Stimulated activated CD4-positive, alpha-beta T cell treated with anti-CD3 and anti-CD28 coated beads, Interleukin-4, amount 100 ng/mL, for 1 hour (primary cell): ENCODE data around the gene C1QTNF12.

Source experiments
- DNase-seq: peaks from one replicate; pipeline ENCODE4 v3.0.0-alpha.2; 2020

Gene C1QTNF12

DNA sequence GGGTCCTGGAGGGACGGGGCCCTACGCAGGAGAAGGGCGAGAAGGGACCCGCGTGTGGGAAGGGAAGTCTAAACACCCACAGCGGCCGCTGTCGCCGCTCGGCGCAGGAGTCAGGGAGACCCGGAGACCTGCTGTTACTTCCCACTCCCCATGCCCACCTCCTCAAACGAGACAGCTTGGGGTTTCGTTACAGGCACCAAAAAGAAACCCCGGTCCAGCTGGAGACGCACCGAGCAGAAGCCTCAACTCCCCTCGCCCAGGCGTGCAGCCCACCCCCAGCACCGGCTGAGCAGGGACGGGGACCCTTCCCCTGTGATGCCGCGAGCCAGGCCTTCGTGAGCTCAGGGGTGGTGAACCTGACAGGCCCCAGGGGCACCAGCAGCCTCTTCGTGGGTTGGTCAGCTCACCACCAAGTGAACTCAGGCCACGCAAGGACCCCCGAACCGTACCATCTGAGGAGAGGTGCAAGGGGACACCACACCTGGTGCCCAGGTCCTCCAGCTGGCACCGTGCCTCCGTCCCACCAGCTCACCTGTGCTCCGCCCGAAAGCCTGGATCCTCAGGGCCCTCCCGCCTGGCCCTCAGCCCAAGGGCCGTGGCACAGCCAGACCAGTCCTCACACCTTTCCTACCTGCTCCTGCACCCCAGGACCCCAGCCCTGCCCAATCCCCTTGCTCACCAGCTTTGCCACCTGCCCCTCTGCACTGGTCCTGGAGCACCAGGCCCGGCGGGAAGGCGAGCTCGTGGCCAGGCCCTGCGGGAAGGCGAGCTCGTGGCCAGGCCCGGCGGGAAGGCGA, 19.8 kb downstream of the C1QTNF12 start:
- no peak for DNase-seq

DNA sequence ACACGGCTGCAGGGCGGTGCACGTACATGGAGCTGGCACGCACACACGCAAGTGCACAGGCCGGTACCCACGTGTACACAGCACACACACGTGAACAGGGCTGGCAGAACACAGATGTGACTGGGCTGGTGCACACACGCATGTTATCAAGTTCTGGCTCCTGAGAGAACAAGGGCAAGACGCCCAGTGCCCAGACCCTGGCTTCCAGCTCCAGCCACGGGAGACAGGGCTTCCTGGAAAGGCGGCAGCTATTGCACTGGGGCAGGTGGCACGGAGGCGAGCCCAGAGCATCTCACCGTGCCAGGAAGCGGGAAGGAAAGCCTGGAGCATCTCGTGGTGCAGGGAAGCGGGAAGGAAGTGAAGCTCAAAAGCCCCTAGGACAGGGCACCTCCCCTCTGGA, 20.6 kb downstream of the C1QTNF12 start:
- no peak for DNase-seq

DNA sequence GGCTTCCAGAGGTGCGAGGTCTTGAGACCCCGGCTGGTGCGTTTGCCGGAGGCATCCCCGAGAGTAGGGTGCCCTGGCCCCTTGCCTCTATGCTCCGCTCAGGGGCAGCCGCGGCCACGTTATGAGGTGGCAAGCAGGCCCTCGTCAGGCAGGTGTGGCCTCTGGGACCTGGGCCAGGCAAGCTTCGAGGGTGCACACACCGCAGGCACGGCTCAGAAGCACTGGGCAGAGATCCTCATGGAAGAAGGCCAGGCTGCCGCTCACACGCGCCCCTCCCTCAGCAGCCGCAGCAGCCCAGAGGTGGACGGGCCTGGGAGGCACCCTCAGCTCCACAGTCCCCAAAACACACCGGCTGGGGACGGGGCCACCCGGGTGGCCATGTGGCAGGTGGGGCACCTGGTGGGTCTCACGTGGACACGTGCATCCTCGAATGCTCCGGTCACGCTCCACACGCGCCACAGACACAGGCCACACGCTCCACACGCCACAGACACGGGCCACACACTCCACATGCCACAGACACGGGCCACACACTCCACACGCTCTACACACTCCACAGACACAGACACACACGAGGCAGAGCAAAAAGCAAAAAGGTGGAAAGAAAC, 21.2 kb downstream of the C1QTNF12 start:
- DNase-seq, result no peak

DNA sequence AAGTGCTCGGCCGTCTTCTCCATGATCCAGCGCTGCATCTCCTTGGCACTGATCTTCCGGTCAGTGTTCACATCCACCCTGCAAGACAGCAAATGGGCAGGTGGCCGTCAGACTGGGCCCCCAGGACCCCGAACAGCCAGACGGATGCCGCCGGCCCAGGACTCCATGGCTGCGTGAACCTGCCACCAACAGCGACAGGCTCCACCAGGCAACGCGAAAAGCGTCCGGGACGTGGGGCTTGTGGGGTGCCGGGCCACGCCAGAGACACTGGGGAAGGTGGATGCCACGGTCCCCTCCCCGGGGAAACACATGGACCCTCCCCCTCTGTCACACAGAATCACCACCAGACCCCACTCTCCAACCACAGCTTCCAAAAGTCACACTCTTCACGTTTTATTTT, 22.6 kb downstream of the C1QTNF12 start:
- DNase-seq, result no peak

DNA sequence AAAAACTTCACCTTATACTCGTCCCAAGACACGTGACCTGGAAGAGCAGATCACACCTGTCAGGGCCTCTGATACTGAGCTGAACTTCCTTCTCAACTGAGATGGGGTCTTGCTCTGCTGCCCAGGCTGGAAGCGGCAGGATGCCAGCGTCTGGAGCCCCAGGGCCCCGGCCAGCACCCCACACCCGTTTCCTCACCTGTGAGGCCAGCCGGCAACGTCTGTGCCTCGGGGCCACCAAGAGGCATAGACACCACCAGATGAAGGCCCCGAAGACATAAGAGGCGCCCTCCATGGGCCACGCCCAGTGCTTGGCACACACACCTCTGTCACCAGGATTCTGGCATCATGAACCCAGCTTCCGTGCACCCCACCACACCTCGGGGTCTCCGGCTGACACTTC, 23.2 kb downstream of the C1QTNF12 start:
- no peak for DNase-seq

DNA sequence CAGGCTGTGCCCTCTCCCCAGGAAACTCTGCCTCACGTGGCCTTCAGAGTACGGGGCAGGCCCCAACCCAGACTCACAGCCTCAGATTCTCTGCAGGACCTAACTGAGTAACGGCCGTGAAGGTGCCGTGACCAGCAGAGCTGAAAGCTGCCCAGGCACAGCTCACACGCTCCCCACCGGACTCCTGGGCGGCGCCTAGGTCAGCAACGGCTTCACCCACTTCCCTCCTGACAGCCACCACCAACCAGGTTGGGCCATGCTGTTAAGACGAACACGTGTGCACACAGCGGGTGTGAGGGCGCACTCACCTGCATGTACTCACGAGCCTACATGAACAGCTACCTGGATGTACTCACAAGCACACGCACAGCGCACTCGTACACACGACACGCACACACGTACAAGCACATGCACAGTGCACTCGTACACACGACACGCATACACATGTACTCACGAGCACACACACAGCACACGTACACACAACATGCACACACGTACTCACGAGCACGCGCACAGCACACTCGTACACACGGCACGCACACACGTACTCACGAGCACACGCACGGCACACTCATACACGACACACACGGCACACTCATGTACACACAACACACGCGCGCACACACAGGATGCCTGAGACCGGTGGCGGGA, 23.8 kb downstream of the C1QTNF12 start:
- no peak for DNase-seq

DNA sequence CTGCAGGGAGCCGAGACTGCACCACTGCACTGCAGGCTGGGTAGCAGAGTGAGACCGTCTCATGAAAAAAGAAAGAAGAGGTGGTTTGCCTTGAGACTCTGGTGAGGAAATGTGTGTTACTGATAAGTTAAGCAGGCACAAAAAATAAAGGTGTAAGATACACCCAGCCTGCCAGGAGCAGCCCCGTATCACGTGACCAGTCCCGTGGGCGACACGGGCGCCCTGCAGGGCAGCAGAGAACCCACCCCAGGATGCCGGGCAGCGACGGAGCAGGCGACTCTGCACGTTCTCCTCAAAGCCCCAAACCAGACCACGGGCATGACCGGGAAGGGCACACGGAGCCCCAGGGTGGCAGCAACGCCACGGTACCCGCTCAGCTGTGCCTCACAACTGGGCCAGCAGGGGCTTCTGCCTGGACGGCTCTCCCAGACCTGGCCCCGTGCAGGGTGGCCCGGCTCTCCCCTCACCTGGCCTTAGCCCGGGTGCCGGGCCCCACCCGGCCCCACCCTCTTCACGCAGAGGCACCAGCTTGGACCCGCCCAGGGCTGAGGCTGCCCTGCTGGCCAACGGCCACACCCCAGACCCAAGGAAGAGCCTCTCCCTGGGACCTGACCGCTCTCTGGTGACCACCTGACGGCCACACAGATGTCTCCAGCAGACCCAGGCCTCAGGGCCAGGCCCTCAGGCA, 24.5 kb downstream of the C1QTNF12 start:
- no peak for DNase-seq

DNA sequence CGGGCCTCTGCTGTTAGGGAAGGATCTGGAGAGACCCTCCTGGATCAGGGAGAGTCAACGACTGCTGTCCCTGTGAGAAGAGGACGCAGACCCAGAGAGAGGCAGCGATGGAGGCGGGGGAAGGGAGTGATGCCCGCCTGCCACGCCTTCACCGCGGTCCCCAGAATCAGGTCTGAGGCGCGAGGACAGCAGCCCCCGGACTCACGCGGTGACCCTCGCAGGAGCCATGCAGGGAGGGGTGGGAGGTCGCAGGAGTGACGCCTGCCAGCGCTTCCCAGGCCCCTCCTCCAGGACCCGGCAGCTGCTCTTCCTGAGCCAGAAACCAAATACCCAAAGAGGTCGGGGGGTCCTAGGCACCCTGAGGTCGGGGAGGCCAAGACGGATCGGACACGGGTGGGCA, 26.3 kb downstream of the C1QTNF12 start:
- DNase-seq, result no peak

DNA sequence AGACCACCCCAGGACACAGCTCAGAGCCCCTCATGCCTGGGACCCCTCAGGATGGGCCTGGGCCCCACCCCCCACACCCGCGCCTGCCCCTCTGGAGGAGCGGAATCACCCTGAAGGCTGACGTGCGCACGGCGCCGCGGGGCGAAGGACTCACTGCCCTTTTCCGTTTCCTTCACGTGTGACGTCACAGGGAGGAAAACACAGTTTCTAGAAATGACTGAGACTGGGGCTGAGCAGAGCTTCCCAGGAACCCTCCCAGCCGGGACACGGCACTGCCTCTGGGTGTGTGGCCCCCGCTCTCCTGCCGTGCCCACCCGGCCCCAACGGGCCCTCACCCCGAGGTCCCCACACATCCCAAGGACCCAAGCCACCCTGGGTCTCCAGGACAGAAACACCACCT, 27.2 kb downstream of the C1QTNF12 start:
- DNase-seq, result no peak

DNA sequence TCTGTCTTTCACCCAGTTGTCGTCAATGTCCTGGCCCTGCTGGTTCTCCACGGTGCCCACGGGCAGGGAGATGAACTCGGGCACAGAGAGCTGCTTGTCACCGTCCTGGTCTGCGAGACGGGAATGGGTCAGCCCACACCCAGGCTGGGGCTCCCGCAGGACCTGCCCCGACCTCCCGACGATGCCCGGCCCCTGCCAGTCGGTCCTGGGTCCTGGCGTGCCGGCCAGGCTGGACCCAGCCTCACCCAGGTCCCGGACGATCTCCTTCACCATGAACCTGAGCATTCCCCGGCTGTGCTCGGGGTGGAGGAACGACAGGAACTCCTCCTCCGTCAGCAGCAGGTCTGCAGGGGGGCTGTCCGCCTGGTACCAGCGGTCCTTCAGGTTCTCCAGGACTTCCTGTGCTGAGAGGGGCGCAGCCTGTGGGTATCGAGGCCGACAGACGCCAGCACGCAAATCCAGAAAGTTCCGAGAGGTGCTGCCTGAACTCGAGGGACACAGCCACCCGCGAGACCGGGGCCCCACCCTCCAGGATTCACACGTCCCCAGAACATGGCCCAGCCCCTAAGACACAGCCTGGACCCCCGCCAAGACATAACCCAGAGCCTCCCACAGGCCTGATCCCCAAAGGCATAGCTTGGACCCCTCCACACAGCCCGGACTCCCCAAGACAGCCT, 27.9 kb downstream of the C1QTNF12 start:
- no peak for DNase-seq

DNA sequence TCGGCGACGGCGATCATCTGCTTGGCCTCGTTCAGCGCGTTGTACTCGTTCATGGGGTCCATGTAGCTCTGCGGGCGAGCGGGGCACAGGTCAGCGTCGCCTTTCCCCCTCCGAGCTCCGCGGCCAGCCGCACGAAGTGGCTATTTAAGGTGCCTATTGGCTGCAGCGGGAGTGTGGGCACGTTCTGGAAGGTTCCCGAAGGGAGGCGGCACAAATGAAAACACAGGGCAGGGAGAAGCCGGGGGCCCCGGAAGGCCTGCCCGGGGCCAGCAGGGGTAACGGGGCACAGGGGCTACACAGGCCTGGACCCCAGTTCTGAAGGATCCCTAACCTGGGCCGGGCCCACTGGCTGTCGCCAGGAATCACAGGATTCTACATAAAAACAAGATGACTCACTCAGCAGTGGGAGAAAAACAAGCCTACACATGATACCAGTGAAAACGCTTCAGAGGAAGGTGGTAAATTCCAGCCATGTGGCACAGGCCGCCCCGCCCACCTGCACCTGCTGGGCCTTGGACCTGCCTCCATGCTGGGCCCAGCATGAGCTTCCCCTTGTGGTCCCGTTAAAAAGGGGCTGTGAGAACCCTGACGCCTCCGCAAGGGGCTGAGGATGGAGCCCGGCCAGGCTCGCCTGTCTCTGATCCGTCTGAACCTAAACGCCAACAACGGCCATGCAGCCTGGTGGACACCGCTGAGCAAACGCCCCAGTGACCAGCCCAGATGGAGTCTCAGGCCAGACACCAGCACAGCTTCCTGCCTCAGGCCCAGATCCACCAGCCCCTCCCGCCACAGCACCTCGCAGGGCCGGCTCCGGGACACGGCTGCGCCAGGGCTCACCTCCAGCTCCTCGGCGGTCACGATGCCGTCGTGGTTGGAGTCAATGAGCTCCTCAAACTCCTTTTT, 28.6 kb downstream of the C1QTNF12 start:
- peak; percentile 72 for DNase-seq

DNA sequence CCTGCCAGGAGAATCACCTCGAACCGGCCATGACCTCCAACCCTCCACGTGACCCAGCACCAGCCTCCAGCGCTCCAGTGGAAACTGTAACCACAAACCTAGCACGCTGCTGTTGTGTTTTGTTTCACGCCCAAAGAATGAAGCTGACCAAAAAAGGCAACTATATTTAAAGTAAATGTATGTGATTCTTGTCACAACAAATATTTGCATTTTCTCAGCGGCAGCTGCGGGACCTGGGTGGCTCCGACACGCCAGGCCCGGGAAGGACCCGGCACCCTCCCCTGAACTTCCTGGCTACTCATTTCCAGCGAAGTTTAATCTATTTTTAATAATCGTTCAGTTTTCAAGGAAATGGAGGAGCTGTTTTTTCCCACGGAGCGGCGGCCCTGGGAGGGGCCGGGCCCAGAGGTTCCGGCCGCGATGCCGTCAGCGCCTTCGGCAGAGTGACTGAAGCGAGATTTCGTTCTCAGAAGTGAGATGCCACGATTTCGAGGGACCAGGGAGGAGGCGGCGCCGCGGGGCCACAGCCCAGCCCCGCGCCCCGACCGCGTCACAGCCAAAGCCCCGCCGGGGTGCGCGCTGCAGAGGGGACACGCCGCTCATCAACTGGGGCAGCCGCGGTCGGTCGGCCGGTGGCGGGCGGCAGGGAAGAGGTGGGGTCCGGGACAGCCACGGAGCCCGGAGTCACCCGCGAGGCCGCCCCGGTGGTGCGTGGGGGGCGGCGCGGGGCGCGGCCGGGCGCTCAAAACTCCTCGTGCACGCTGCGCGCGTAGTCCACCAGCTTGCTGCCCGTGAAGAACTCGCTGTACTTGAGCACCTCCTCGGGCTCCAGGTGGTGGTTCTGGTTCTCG, 29.5 kb downstream of the C1QTNF12 start:
- DNase-seq, result no peak

DNA sequence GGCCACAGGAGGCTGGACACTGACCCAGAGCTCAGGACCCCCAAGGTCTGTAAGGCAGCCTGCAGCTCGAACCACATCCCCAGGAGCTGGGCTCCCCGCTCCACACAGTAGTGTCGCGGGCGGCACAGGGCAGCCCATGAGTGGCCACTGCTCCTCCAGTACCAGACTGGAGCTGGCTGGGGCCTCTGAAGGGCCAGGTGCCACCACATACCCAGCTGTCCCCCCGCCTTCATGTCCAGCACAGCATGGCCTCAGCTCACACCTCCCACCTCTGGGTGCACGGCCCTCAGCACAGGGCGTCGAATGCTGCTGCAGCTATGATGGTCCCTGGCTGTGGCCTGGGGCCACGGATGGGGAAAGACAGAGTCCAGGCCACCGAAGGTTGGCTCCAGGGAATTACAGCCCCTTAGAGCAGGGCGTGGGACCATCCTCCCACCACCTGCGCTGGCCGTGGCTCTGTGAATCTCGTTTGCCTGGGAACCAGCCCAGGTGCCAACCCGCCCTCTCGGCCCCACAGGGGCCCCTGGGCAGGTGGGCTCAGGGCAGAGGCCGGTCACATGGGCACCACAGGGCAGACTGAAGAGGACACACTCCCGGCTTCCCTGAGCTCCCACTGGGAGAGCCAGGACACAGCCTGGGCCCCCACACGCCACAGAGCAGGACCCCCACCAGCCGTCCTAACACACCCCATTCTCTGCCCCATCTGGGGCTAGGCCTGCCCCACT, 30.5 kb downstream of the C1QTNF12 start:
- DNase-seq, result no peak

DNA sequence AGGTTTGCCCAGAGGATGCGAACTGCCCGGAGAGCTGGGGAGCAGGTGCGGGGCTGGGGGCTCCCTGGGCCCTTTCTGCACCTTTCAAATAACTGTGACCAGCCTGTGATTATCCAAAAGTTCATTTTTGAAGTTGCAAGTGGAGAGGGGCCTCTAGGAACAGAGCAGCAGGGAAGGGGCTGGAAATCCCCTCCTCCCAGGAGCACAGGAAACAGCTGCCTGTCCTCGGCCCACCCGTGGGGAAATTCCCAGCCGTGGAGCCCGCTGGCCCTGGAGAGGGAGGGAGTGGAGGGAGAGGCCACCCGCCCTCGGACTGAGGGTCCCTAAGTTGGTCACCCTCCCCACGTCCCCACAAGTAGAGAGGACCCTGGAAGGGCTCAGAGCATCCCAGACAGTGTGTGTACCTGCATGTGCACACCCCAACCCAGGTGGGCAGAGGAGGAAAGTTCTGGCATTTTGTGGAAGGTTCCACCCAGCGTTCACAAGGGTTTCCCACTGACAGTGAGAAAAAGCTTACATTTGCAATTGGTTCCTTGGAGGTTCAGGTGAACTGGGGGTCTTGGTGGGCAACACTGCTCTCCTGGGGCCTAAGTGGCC, 31.3 kb downstream of the C1QTNF12 start:
- DNase-seq, result peak; percentile 34

DNA sequence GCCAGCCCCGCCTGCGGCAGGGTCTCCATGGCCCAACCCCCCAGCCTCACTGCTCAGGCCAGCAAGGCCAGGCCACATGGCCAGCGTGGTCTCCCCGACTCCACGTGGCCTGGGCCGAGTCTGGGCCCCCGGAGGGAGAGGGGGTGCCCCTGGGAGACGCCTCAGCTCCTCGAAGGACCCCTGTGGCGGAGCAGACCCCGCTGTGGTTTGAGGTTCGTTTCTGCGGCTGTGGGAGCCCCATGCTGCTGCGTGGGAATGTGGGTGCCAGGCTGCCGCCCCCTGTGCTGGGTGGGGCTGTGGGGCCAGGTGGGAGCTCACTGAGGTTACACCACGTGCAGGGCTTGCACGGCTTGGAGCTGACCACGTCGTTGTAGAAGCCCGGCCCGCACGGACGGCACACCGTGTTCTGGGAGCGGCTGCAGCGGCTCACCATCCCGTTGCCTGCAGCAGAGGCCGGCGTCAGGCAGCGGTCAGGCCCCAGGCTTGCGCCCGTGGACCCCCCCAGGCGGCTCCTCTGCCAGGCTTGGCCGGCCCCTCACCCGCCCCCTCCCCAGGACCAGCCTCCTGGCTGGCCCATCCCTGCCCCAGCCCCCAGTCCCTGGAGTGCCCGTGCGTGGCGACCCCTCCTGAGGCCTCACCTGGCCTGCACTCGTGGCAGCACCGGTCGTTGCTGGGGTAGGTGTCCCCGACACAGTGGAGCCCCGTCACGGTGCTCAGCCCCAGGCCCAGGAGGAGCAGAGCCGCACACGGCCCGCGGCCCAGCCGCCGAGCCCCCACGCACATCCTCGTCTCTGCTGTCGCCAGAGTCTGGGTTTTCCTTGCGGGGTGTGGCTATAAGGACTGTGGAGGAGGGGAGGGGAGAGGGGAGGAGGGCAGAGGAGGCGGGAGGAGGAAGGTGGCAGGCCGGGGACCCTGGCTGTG, 32.9 kb downstream of the C1QTNF12 start, which contains the start of gene TNFRSF4:
Gene TNFRSF4, minus strand, starts transcription at position 809 of the 921 bp plus-strand sequence. Its CDS starts 26 bp downstream, at position 783.
- DNase-seq, result peak; percentile 69

DNA sequence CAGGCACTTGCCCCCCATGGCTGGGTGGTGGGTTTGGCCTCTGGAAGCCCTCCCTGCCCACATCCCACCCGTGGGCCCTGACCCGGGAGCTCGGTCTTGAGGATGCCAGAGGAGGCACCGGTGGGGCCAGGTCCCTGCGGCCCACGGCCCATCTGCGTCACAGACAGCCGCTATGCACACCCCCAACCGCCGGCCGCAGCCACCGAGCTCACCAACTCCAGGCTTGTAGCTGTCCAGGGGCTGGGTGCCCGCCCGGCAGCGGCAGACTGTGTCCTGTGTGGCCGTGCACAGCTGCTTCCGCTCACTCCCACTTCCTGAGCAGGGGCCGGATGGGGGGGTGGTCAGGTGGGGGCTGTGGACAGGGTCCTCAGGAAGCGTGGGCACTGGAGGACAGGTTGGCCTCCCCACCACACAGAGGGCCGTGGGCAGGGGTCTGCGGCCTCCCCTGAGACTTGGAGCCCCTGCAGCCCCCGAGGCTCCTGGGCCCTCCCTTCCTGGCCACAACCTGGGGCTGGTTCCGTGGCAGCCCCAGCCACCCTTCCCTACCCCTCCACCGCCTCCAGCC, 33.7 kb downstream of the C1QTNF12 start:
- peak; percentile 51 for DNase-seq

DNA sequence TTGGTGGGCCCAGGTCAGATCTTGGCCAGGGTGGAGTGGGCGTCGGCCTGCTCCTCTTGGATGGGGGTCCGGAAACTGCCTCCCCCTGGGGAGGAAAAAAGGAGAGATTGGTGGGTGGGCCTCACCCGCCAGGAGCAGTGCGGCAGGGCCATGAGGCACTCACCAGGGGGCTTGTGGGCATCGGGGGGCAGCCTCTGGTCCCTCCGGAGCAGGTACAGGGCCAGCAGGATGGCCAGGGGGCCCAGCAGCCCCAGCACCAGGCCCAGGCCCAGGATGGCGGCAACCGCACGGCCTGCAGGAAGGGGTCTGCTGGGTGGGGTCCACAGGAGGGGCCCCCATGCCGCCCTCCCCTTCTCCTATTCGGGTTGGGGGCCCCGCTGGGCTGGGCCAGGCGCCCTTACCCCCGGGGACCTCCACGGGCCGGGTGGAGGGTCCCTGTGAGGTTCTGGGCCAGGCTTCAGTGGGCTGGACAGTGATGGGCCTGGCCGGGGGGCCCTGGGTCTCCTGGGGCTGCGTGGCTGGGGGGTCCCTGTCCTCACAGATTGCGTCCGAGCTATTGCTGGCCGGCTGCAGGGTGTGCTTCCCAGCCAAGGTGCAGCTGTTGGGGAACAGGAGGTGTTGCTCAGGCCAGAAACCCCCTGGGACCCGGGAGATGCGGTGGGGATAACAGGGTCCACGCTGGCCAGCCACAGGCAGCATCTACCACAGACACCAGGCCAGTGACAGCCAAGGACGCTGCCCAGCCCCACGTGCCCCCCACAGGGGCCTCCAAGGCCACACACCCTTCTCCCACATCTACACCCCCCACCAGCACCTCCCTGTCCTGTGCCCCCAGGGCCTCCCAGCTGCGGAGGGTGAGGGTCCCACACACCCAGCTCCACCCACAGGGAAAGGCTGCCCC, 34.7 kb downstream of the C1QTNF12 start:
- no peak for DNase-seq
